ENCODE results near the gene SCYL2.

Gene SCYL2

GRCh38 chr12:100234591-100235304, 32.2 kb upstream of the SCYL2 start:
- Histone ChIP-seq H3K4me1 (ENCODE audit: control insufficient read depth, insufficient read depth, low read length) (no peaks in the 10 kb centered on the region), H3K36me3 (ENCODE audit: control insufficient read depth, insufficient read depth, low read length) (no peaks in the 10 kb centered on the region), H3K27ac (ENCODE audit: low read length) (no peak overlapping the region), H3K27me3 (ENCODE audit: control insufficient read depth, insufficient read depth, low read length) (no peaks in the 10 kb centered on the region), H3K9me3 (ENCODE audit: control insufficient read depth, insufficient read depth, low read length) (no peaks in the 10 kb centered on the region), H3K4me3 (ENCODE audit: low read length) (no peak overlapping the region)
- peak; percentile 11 for DNase-seq (ENCODE audit: low read depth, low spot score)
- WGBS (ENCODE audit: insufficient coverage, insufficient read length) = no CpG with 5 or more reads among the region's 7 CpGs

GRCh38 chr12:100238801-100239200, 28.2 kb upstream of the SCYL2 start:
- Histone ChIP-seq H3K4me1 (ENCODE audit: control insufficient read depth, insufficient read depth, low read length) (no peaks in the 10 kb centered on the region), H3K27ac (ENCODE audit: low read length) (no peak overlapping the region), H3K27me3 (ENCODE audit: control insufficient read depth, insufficient read depth, low read length) (no peaks in the 10 kb centered on the region), H3K9me3 (ENCODE audit: control insufficient read depth, insufficient read depth, low read length) (no peaks in the 10 kb centered on the region), H3K36me3 (ENCODE audit: control insufficient read depth, insufficient read depth, low read length) (no peaks in the 10 kb centered on the region), H3K4me3 (ENCODE audit: low read length) (no peak overlapping the region)
- no CpG with 5 or more reads among the region's 3 CpGs for WGBS (ENCODE audit: insufficient coverage, insufficient read length)
- DNase-seq (ENCODE audit: low read depth, low spot score) = no peak

- no peaks in the 10 kb centered on the region for H3K4me1 ChIP-seq (ENCODE audit: control insufficient read depth, insufficient read depth, low read length)
- no peak for DNase-seq (ENCODE audit: low read depth, low spot score)
- WGBS (ENCODE audit: insufficient coverage, insufficient read length) = no CpG with 5 or more reads among the region's 1 CpG
Observed at GRCh38 chr12:100239589-100239988, 27.4 kb upstream of the SCYL2 start.

GRCh38 chr12:100243137-100243536, 23.8 kb upstream of the SCYL2 start:
- 100% methylated on average over 2 of the region's 5 CpGs for WGBS (ENCODE audit: insufficient coverage, insufficient read length)
- H3K4me1 ChIP-seq (ENCODE audit: control insufficient read depth, insufficient read depth, low read length) = no peaks in the 10 kb centered on the region
- H3K27ac ChIP-seq (ENCODE audit: low read length) = no peak overlapping the region
- DNase-seq (ENCODE audit: low read depth, low spot score) = no peak
- no peaks in the 10 kb centered on the region for H3K27me3 ChIP-seq (ENCODE audit: control insufficient read depth, insufficient read depth, low read length)
- H3K4me3 ChIP-seq (ENCODE audit: low read length) = no peak overlapping the region
- no peaks in the 10 kb centered on the region for H3K36me3 ChIP-seq (ENCODE audit: control insufficient read depth, insufficient read depth, low read length)
- no peaks in the 10 kb centered on the region for H3K9me3 ChIP-seq (ENCODE audit: control insufficient read depth, insufficient read depth, low read length)

More at GRCh38 chr12:100239589-100239988, 27.4 kb upstream of the SCYL2 start:
- H3K9me3 ChIP-seq (ENCODE audit: control insufficient read depth, insufficient read depth, low read length) = no peaks in the 10 kb centered on the region
- no peak overlapping the region for H3K4me3 ChIP-seq (ENCODE audit: low read length)
- H3K27me3 ChIP-seq (ENCODE audit: control insufficient read depth, insufficient read depth, low read length) = no peaks in the 10 kb centered on the region
- no peak overlapping the region for H3K27ac ChIP-seq (ENCODE audit: low read length)
- H3K36me3 ChIP-seq (ENCODE audit: control insufficient read depth, insufficient read depth, low read length) = no peaks in the 10 kb centered on the region

- Histone ChIP-seq H3K4me1 (ENCODE audit: control insufficient read depth, insufficient read depth, low read length) (no peaks in the 10 kb centered on the region), H3K9me3 (ENCODE audit: control insufficient read depth, insufficient read depth, low read length) (no peaks in the 10 kb centered on the region), H3K27me3 (ENCODE audit: control insufficient read depth, insufficient read depth, low read length) (no peaks in the 10 kb centered on the region), H3K4me3 (ENCODE audit: low read length) (no peak overlapping the region), H3K27ac (ENCODE audit: low read length) (no peak overlapping the region), H3K36me3 (ENCODE audit: control insufficient read depth, insufficient read depth, low read length) (no peaks in the 10 kb centered on the region)
- no peak for DNase-seq (ENCODE audit: low read depth, low spot score)
- WGBS (ENCODE audit: insufficient coverage, insufficient read length) = 100% methylated on average over 1 of the region's 4 CpGs
Observed at GRCh38 chr12:100247765-100248164, 19.2 kb upstream of the SCYL2 start.

GRCh38 chr12:100248886-100249285, 18.1 kb upstream of the SCYL2 start:
- H3K4me3 ChIP-seq (ENCODE audit: low read length) = no peak overlapping the region
- H3K9me3 ChIP-seq (ENCODE audit: control insufficient read depth, insufficient read depth, low read length) = no peaks in the 10 kb centered on the region
- H3K27ac ChIP-seq (ENCODE audit: low read length) = no peak overlapping the region
- no peaks in the 10 kb centered on the region for H3K36me3 ChIP-seq (ENCODE audit: control insufficient read depth, insufficient read depth, low read length)
- no peak for DNase-seq (ENCODE audit: low read depth, low spot score)
- H3K27me3 ChIP-seq (ENCODE audit: control insufficient read depth, insufficient read depth, low read length) = no peaks in the 10 kb centered on the region
- H3K4me1 ChIP-seq (ENCODE audit: control insufficient read depth, insufficient read depth, low read length) = no peaks in the 10 kb centered on the region

GRCh38 chr12:100249941-100250340, 17.0 kb upstream of the SCYL2 start:
- no peaks in the 10 kb centered on the region for H3K36me3 ChIP-seq (ENCODE audit: control insufficient read depth, insufficient read depth, low read length)
- no peak overlapping the region for H3K4me3 ChIP-seq (ENCODE audit: low read length)
- WGBS (ENCODE audit: insufficient coverage, insufficient read length) = no CpG with 5 or more reads among the region's 7 CpGs
- H3K27ac ChIP-seq (ENCODE audit: low read length) = no peak overlapping the region
- H3K4me1 ChIP-seq (ENCODE audit: control insufficient read depth, insufficient read depth, low read length) = no peaks in the 10 kb centered on the region
- DNase-seq (ENCODE audit: low read depth, low spot score) = no peak
- no peaks in the 10 kb centered on the region for H3K9me3 ChIP-seq (ENCODE audit: control insufficient read depth, insufficient read depth, low read length)
- H3K27me3 ChIP-seq (ENCODE audit: control insufficient read depth, insufficient read depth, low read length) = no peaks in the 10 kb centered on the region

GRCh38 chr12:100251917-100252316, 15.1 kb upstream of the SCYL2 start:
- no peak overlapping the region for H3K27ac ChIP-seq (ENCODE audit: low read length)
- no peak overlapping the region for H3K4me3 ChIP-seq (ENCODE audit: low read length)
- H3K36me3 ChIP-seq (ENCODE audit: control insufficient read depth, insufficient read depth, low read length) = no peaks in the 10 kb centered on the region
- WGBS (ENCODE audit: insufficient coverage, insufficient read length) = no CpG with 5 or more reads among the region's 2 CpGs
- H3K9me3 ChIP-seq (ENCODE audit: control insufficient read depth, insufficient read depth, low read length) = no peaks in the 10 kb centered on the region
- H3K27me3 ChIP-seq (ENCODE audit: control insufficient read depth, insufficient read depth, low read length) = no peaks in the 10 kb centered on the region
- DNase-seq (ENCODE audit: low read depth, low spot score) = no peak
- H3K4me1 ChIP-seq (ENCODE audit: control insufficient read depth, insufficient read depth, low read length) = no peaks in the 10 kb centered on the region

GRCh38 chr12:100253437-100253836, 13.5 kb upstream of the SCYL2 start:
- H3K27me3 ChIP-seq (ENCODE audit: control insufficient read depth, insufficient read depth, low read length) = no peaks in the 10 kb centered on the region
- no CpG with 5 or more reads among the region's 1 CpG for WGBS (ENCODE audit: insufficient coverage, insufficient read length)
- H3K27ac ChIP-seq (ENCODE audit: low read length) = no peak overlapping the region

GRCh38 chr12:100254876-100255275, 12.1 kb upstream of the SCYL2 start:
- Histone ChIP-seq H3K36me3 (ENCODE audit: control insufficient read depth, insufficient read depth, low read length) (no peaks in the 10 kb centered on the region), H3K27me3 (ENCODE audit: control insufficient read depth, insufficient read depth, low read length) (no peaks in the 10 kb centered on the region), H3K4me1 (ENCODE audit: control insufficient read depth, insufficient read depth, low read length) (no peaks in the 10 kb centered on the region), H3K27ac (ENCODE audit: low read length) (no peak overlapping the region), H3K4me3 (ENCODE audit: low read length) (no peak overlapping the region), H3K9me3 (ENCODE audit: control insufficient read depth, insufficient read depth, low read length) (no peaks in the 10 kb centered on the region)
- no peak for DNase-seq (ENCODE audit: low read depth, low spot score)
- WGBS (ENCODE audit: insufficient coverage, insufficient read length) = no CpG with 5 or more reads among the region's 1 CpG

More at GRCh38 chr12:100253437-100253836, 13.5 kb upstream of the SCYL2 start:
- H3K4me1 ChIP-seq (ENCODE audit: control insufficient read depth, insufficient read depth, low read length) = no peaks in the 10 kb centered on the region
- no peaks in the 10 kb centered on the region for H3K9me3 ChIP-seq (ENCODE audit: control insufficient read depth, insufficient read depth, low read length)
- DNase-seq (ENCODE audit: low read depth, low spot score) = no peak
- H3K36me3 ChIP-seq (ENCODE audit: control insufficient read depth, insufficient read depth, low read length) = no peaks in the 10 kb centered on the region
- no peak overlapping the region for H3K4me3 ChIP-seq (ENCODE audit: low read length)

GRCh38 chr12:100258127-100258526, 8.8 kb upstream of the SCYL2 start:
- no peak overlapping the region for H3K27ac ChIP-seq (ENCODE audit: low read length)
- H3K4me3 ChIP-seq (ENCODE audit: low read length) = no peak overlapping the region
- no peaks in the 10 kb centered on the region for H3K36me3 ChIP-seq (ENCODE audit: control insufficient read depth, insufficient read depth, low read length)
- H3K4me1 ChIP-seq (ENCODE audit: control insufficient read depth, insufficient read depth, low read length) = no peaks in the 10 kb centered on the region
- no CpG with 5 or more reads among the region's 1 CpG for WGBS (ENCODE audit: insufficient coverage, insufficient read length)
- no peaks in the 10 kb centered on the region for H3K9me3 ChIP-seq (ENCODE audit: control insufficient read depth, insufficient read depth, low read length)
- DNase-seq (ENCODE audit: low read depth, low spot score) = no peak
- no peaks in the 10 kb centered on the region for H3K27me3 ChIP-seq (ENCODE audit: control insufficient read depth, insufficient read depth, low read length)
